Measurements from ENCODE around the gene LLPH.
"Not testable (repeated sequence)": the region's sequence is repeated elsewhere in the genome, so short reads cannot be mapped to it uniquely, and the experiment has no call there.

Gene LLPH

DNA sequence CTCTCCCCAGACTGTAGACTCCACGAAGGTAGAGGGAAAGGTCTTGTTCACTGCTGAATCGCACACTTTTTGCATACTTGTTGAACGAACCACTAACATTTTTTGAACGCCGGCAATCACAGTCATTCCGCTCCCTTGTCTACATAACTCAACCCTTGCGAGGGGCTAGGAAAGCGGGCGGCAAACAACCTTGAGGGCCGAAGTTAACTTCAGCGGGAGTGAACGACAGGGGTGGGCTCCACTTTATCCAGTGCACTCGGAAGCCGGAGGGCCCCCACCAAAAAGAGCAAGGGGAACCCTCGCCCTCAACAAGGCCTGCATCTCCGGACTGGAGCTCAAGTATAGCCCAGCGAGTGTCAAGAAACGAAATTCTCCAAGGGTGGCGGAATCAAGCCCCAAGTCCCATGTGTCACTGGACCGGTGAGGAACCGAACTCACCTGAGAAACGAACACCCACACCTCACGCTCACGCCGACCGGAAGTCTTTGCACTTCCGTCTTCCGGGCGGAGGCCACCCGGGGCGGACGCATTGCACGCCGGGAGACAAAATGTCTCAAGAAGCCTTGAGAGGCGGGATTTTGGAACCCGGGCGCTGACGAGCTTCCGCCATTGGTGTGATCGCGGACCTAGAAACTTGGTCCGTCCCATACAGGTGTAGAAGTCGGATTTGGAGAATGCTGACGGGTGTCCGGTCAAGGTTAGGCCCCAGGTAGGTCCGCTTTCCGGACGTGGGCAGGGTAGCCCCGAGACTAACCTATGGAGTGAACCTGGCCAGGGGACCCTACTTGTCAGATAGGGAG, at the start of gene LLPH:
Gene LLPH, minus strand, starts transcription at position 484 of the 800 bp plus-strand sequence. CDS start 1,644 bp downstream, outside the sequence.
- DNase-seq: peak; percentile 94

DNA sequence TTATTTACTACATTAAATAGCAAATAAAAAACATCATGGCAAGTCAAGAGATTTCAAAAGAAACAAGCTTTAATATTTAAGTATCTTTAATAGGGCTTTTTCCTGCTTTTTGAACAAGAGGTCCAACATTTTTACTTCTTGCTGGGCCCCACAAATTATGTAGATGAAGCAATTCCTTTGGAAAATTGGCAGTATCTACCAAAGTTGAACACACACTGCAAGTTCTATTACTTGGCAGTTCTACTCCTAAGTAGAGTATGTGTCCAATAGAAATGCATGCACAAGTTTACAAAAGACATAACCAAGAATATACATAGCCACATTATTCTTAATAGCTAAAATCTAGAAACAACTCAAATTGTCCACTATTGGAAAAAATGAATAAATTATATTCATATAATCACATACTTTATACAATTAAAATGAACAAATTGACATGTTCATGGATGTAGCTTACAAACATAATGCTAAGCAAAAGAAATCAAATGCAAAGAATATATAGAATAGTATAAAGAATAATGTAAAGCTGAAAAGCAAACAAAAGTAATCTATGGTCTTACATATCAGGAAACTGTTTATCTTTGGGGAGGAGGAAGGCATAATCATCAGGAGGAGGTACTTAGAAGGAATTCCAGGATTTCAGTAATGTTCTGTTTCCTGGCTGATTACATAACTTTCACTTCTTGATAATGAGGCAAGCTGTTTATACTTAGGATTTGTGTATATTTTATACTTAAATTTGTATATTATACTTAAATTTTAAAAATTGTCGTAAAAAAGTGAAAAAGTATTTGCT, 45.8 kb upstream of the LLPH start:
- DNase-seq: no peak

DNA sequence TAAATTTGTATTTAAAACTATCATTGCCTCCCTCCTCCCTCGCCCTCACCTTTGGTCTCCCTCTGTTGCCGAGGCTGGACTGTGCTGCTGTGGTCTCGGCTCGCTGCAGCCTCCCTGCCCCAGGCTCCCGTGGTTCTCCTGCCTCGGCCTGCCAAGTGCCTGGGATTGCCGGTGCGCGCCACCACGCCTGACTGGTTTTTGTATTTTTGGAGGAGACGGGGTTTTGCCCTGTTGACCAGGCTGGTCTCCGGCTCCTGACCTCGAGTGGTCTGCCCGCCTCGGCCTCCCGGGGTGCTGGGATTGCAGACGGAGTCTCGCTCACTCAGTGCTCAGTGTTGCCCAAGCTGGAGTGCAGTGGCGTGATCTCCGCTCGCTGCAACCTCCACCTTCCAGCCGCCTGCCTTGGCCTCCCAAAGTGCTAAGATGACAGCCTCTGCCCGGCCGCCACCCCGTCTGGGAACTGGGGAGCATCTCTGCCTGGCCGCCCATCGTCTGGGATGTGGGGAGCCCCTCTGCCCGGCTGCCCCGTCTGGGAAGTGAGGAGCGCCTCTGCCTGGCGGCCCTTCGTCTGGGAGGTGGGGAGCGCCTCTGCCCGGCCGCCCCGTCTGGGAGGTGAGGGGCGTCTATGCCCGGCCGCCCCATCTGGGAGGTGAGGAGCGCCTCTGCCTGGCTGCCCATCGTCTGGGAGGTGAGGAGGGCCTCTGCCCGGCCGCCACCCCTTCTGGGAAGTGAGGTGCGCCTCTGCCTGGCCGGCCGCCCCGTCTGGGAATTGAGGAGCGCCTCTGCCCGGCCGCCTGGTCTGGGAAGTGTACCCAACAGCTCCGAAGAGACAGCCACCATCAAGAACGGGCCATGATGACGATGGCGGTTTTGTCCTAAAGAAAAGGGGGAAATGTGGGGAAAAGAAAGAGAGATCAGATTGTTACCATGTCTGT, 44.1 kb upstream of the LLPH start:
- DNase-seq: not testable (repeated sequence)

DNA sequence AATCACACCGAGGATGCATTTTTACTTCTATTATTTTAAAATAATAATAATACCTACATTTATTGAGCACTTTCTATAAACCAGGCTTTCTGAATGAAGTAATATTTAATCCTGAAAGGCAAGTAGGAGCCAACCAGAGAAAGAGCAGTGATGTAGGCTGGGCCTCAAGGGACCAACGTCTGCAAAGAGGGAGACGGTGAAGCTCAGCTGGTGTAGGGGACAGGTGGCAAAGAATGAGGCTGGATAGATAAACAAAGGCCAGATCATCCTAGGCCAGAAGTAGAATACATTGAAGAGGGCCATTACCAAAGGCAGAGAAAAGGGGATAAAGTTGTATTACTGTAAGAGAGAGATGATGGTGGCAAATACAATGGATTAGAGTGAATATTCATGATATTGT, 40.1 kb upstream of the LLPH start:
- DNase-seq: no peak

DNA sequence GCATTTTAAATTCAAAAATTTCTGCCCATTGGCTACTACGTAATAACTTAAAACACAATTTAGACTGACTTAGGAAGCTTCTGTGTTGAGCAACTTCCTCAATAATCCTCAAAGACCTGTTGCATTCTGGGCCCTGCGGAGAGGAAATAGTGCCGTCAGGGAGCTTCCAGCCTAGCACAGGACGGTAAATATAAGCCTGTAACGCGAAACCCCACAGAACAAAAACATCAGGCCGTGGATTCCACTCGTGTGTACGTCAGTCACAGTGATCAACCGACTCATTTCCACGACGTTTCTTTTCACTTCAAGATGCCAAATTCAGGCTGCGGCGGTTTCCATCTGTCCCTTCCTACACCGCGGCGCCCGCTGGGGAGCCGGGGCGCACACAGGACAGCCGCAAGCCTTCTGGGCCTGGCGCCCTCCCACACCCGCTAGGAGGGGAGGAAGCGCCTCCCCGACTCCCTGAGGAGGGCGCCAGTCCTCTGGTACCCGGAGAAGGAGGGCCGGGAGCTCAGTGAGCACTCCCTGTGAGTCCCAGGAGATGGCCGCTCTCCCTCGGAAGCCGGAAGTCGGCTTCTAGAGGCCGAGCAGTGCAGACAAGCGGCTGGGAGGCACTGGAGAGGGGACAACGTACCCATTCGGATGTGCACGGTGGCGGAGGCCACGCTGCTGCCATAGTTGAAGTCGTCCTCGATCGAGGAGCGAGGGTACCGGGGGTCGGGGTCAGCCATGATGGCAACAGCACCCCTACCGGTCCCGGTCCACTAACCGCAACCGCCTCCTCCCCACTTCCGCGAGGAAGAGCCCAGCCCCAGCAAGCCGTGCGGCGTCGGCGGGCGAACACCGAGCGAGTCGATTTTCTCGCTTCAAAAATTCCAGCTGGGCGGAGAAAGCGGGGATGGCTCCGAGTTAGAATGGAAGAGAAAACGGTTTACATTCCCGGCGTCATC, 38.9 kb upstream of the LLPH start, which contains the start of gene TMBIM4:
Gene TMBIM4, minus strand, starts transcription at position 776 of the 950 bp plus-strand sequence. Its CDS starts 45 bp downstream, at position 731.
- peak; percentile 91 for DNase-seq

DNA sequence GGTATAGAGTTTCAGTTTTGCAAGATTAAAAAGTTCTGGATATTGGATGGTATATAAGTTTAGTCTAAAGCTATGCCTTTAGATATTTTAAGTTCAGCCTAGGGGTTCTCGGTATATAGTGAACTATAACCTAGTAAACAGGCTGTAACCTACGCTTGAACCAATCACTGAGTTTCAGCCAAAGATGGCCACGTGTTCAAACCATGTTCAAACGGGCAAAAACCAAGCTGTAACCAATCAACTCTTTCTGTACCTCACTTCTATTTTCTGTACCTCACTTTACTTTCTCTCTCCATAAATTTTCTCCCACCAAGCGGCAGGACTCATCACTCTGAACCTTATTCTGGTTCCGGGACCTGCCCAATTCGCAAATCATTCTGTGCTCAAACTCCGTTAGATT, 37.9 kb upstream of the LLPH start:
- DNase-seq: no peak

DNA sequence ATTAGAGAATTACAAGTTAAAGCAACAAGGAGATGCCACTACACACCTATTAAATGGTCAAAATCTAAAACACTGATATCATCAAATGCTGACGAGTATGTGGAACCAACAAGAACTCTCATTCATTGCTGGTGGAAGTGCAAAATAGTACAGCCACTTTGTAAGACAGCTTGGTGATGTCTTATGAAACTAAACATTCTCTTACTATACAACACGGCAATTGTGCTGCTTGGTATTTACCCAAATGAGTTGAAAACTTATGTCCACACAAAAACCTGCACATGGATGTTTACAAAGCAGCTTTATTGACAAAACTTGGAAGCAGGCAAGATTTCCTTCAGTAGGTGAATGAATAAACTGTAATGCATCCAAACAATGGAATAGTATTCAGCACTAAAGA, 36.0 kb upstream of the LLPH start:
- DNase-seq: no peak

- no peak for DNase-seq
These were observed 34.6 kb upstream of the LLPH start for GRCh38 chr12:66165141-66165540.

- DNase-seq: no peak
These were observed 33.8 kb upstream of the LLPH start for GRCh38 chr12:66164349-66164821.

DNA sequence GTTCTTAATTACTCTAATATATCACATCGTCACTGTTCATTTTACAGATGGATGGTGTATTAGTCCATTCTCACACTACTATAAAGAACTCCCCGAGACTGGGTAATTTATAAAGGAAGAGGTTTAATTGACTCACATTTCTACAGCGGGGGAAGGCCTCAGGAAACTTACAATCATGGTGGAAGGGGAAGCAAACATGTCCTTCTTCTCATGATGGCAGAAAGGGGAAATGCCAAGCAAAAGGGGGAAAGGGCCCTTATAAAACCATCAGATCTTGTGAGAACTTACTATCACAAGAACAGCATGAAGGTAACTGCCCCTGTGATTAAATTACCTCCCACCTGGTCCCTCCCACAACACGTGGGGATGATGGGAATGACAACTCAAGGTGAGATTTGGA, 32.7 kb upstream of the LLPH start:
- no peak for DNase-seq

- no peak for DNase-seq
These were observed 32.2 kb upstream of the LLPH start for GRCh38 chr12:66162701-66163100.

GRCh38 chr12:66160704-66161103, 30.2 kb upstream of the LLPH start:
- no peak for DNase-seq

- DNase-seq: no peak
These were observed 28.6 kb upstream of the LLPH start for GRCh38 chr12:66159123-66159522.

DNA sequence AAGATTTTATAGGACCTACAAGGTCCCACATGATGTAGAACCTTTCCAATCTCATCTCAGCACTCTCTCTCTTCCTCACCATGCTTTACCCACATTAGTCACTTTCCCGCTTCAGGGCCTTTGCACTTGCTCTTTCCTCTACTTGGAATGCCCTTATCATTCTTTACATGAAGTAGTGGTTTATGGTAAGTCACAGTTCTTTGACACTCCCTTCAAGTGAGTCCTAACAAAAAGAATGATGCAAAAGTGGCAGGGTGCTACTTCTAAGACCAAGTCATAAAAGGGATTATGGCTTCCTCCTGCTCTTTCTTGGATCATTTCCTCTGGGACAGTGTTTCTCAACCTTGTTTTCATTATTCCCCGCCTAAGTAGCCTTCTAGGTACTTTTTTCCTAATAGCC, 26.1 kb upstream of the LLPH start:
- no peak for DNase-seq

DNA sequence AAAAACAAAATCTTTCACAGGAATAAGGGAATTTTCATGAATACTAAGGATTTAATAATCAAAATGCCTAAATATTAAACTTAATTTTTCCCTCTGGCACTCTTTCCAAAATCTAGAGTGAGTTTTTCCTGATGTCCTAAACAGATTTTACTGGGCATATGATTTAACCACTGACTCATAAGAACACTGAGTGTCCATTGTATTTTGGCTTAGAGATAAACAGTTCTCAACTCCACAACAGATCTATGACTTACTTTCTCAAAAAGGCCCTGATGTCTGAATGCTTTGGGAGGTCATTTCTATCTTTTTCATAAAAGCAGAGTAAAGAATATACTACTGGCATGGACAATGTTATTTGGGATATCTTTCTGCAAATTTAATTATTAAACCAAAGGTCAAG, 24.2 kb upstream of the LLPH start:
- no peak for DNase-seq

GRCh38 chr12:66152732-66153131, 22.2 kb upstream of the LLPH start:
- no peak for DNase-seq

DNA sequence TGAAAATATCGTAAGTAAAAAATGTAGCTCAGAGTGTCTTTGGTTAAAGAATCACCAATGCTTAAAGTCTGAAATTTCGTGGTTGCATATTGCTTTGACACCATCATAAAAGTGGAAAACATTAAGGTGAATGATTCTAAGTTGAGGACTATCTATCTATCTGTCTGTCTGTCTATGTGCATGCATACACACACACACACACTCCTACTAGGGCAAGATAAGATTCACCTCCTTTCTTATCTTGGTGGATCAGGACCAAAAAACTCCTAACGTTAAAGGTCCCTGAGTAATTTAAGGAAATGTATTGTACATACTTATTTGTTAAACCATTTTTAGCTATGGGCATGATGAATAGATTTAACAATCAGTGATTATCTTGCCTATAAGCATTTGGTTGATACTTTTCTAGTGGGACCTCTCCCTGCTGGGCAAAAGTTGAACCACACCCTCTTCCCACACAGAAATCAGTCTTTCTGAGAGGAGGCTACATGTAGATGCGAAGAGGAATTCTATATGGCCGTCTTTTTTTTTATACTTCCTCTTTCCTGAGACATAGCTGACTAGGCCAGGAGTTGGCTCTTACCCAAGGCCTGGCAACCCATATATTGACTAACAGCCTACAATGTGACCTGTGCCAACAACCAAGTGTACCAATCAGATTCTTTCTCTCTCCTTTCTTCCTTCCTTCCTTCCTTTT, 19.3 kb upstream of the LLPH start:
- no peak for DNase-seq

GRCh38 chr12:66144791-66145754, 14.5 kb upstream of the LLPH start:
- peak; percentile 54 for DNase-seq

DNA sequence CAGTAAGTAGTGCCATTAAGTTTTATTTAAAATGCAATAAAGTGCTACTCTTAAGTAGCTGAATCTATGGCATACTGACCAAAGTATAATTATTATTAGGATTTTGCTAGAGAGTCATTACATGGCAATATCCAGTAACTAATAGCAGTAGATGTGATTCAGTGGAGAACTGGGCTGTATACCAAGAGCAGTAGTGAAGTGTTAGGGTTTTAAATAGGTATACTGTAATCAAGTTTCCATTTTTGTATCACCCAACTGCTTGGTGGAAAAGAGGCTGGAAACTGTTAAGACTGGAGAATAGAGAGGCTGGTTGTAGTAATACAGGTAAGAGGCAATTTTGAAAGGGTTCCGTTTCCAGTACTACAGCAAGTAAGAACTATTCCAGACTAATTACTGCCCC, 13.3 kb upstream of the LLPH start:
- no peak for DNase-seq

DNA sequence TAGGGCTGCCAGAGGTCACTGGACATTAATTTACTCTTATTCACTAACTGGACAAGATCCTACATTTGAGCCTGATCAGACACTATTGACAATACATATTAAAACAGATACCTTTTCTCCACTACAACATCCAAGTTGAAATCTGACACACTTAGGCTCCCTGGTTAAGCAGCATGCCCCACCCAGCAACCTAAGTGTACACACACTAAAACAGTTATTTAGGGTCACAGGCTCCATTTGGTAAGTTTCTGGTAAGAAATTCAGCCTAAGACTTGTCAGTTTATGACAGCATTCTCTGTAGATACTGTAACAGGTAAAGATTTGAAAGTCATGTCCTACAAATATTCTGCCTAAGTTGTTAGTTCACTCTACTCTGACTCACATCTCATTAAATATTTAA, 12.3 kb upstream of the LLPH start:
- no peak for DNase-seq

Measured in activated CD4-positive, alpha-beta T cell treated with anti-CD3 and anti-CD28 coated beads, Interleukin-2, Interleukin-6, amounts not matched to agents 100 ng/mL and 50 ng/mL, durations not matched to agents 16 hours and 8 hours (primary cell).